GM21423 (cell line): ENCODE data around the gene IBA57.
A peak's percentile ranks its signal among the peaks of the same experiment; 100 is the strongest.

ENCODE experiments used
- ATAC-seq: cut with Tn5 transposase; IDR thresholded peaks from one replicate; pipeline ENCODE4 v1.9.1; 2021; ENCODE audit warnings: mild to moderate bottlenecking, moderate library complexity; ENCODE audit not compliant: unreplicated experiment

Gene IBA57

DNA sequence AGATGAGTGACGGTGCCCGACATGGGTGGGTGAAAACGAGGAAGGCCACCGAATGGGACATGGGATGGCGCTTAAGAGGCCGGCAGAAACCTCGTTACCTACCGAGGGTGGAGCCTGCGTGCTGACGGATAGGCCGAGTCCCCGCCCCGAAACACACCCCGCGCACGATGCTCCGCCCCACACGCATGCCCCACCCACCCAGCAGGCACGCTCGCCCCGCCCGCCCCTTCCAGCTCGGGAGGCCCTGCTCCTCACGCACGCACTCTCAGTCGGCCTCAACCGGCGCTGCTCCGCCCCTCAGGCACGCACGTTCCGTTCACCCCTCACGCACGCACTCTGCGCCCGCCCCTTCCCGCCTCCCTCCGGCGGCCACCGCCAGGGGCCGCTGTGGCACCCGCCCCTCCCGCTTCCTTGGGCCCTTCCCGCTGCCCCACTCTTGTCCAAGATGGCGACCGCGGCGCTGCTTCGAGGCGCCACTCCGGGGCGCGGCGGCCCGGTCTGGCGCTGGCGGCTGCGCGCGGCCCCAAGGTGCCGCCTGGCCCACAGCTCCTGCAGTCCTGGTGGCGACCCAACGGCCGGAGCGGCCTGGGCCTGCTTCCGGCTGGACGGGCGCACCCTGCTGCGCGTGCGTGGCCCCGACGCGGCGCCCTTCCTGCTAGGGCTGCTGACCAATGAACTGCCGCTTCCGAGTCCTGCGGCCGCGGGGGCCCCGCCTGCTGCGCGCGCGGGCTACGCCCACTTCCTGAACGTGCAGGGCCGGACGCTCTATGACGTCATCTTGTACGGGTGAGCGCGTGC lies at the start of gene IBA57:
IBA57 (plus strand) TSS at position 433 of the 798 bp plus-strand sequence; CDS start at position 446, 13 bp downstream.
- peak; percentile 80 for ATAC-seq

DNA sequence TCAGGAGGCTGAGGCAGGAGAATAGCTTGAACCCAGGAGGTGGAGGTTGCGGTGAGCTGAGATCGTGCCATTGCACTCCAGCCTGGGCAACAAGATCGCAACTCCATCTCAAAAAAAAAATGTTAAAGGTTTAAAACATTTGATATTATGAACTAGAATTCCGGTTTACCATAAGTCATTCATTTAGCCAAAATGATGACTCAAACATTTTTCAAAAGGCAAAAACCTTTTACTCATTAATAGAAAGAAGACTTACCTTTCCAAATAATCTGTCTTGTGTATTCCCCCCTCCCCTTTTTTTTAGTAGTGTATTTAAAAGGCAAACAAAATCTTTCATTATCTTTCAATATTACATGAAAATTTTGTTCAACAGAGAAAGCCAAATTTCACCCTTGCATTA lies 48.3 kb upstream of the IBA57 start:
- ATAC-seq = no peak

DNA sequence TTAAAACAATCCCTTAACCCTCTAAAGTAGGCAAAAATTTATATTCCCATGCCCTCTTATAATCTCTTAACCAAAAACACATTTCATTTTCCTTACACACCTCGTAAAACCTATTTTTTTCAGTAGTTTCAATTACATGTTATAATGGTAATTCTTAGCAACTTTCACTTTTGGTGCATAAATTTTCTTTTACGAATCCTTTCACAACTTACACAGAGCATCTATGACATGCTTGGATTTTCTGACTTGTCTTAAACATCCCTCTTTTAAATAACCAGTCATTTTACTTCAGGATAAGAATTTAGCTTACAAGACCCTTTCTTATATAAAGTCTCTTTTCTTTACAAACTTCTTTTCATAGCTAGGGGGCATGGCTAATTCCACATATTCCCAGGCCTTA lies 47.6 kb upstream of the IBA57 start:
- no peak for ATAC-seq

DNA sequence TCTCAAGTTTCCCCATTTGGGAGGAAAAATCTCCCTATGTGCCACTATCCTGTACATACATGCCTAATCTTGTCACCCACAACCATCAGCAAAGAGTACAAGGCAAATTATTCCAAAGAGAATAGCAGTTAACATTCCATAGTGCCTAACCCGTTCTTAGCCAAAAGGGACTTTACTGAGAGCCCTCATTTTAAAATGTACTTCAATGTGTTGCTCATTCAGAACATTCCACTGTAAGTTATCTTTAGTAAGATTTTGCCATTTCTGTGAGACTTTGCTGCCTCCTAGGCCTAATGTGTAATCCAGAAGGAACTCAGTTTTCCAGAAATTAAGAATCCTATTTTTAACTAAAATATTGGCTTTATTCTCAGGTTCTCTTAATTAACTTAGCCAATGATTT lies 45.3 kb upstream of the IBA57 start:
- ATAC-seq = no peak

DNA sequence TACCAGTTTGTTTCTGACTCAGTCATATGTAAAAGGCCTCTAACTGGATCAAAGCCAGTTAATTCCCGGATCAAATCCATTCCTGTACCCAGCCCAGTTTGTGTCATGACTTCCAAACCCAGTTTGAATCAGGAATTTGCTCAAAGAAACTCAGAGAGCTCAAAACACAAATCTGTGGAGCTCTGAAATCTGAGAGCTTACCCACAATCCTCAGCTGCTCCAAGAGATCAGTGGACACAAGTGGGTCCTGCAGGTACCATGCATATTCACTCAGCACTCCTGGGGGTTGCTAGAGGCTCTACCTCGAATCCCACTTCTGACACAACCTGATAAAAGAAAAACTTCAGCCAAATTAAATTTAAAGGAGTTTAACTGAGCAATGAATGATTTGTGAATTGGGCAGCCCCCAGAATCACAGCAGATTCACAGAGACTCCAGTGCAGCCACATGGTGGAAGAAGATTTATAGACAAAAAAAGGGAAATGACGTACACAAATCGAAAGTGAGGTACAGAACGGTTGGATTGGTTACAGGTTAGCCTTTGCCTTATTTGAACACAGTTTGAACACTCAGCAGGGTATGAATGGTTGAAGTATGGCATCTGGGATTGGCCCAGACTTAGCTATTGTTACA lies 44.6 kb upstream of the IBA57 start:
- ATAC-seq = no peak

DNA sequence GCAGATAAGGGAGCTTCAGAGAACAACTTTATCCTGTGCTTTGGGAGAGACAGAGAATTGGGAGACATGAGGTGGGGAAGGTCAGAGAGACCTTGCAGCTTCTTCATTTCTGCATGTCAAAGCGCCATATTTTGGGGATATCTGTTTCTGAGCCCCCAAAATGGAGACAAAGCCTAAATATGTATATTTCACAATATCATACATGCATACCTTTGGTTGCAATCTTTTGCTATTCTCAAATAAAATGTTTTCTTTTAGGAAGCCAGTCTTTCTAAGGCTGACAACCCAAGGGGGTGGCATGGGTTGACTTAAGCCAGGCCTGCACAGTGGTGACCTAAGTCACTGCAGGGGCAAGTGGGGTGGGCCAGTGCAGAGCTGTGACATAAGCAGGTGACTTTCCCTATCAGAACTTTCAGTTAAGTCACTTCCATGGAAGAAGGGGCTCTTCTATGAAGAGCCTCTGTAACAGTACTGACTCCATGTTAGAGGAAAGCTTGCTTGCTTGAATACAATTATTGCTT lies 42.6 kb upstream of the IBA57 start:
- ATAC-seq = no peak

DNA sequence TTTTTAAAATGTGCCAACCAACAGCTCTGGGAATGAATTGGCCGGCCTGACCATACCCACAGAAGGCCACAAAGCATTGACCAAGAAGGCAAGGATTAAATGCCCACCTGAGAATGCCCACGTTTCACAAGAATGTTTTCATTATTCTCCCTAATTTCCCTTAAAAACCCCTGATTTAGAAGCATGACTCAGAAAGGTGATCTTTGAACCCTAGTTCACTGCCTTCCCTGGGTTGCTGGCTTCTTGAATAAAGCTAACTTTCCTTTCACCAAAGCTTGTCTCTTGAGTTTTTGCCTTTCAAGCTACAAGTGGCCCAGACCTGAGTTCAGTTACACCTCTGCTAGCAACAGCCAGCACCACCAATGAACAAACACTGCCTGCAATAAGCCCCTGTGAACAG lies 42.1 kb upstream of the IBA57 start:
- ATAC-seq = no peak

DNA sequence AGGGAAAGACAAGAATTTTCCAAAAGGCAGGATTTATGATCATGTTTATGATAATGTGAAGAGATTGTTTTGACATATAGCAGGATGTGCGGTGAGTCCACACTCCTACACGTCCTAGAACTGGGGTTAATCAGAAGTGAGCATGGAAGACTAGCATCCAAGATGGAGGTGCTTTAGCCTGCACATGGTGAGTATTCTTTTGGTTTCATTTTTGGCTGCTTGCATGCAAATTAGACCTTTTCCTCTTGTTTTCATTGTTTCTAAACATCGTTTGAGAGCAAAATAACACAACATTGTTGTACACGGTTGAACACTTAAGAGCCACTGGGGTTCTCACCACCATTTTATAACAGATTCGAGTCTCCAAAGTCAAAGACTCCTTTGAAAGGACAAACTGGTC lies 40.4 kb upstream of the IBA57 start:
- no peak for ATAC-seq

DNA sequence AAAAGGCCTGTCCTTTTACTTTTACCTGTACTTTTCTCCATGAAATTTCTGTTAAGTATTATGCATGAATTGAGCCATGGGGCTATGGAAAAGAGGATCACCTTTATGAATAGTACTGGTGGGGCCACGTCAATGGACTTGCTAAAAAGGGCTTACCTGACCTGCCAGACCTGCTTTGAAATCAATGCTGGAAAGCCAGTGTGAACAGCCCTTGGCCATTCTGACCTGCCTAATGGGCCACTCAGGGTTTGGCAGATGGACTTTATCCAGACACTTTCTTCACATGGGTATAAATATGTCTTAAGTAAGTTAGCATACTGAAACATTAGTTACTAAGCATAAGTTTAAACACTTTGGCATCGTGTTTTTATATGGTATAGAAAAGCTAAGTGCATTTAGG lies 33.8 kb upstream of the IBA57 start:
- no peak for ATAC-seq

DNA sequence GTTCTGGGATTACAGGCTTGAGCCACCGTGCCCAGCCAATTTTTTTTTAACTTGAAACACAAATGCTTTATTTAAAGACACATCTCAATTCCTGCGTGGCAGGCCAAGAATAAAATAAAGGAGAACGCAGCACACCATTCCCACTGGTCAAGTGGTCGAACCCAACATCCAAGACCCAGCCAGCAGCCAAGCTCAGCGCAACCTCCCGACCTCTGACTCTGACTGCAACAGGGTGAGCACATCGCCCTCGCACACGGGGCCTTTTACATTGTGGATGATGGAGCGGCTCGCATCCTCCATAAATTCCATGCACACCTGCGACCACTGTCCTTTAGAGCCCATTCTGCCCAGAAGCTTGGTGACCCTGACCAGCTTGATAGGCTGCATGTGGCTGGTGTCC lies 31.0 kb upstream of the IBA57 start:
- ATAC-seq = no peak

DNA sequence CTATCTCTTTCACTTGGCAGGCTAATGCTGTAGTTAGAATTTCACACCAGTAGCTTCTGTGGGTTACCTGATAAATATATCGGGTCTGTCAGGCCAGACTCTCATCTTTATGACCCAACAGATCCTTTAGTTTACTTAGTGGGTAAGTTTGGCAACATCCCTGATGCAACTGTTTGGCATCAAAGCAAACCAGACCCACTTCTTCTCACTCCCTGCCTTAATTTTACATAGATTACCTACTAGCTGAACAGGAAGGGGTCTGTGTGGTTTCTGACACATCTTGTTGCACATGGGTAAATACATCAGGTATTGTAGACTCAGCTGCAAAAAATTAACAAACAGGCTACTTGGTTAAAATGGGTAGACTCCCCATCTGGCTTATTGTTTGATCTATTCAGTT lies 28.7 kb upstream of the IBA57 start:
- ATAC-seq = no peak

DNA sequence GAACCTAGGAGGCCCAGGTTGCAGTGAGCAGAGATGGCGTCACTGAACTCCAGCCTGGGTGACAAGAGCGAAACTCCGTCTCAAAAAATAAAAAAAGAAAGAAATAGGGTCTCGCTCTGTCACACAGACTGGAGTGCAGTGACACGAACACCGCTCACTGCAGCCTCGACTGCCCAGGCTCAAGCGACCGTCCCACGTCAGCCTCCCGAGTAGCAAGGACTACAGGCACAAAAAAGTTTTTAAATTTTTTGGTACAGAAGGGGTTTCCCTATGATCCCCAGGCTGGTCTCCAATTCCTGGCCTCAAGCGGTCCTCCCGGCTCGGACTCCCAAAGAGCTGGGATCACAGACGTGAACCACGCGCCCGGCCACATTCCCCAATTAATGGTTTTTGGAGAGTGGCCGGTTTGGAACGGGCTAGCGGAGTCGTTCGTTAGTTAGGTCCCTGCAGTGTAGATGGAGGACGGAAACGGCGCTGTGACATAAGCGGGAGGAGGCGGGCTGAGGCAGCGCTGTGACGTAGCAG lies 26.1 kb upstream of the IBA57 start:
- no peak for ATAC-seq

DNA sequence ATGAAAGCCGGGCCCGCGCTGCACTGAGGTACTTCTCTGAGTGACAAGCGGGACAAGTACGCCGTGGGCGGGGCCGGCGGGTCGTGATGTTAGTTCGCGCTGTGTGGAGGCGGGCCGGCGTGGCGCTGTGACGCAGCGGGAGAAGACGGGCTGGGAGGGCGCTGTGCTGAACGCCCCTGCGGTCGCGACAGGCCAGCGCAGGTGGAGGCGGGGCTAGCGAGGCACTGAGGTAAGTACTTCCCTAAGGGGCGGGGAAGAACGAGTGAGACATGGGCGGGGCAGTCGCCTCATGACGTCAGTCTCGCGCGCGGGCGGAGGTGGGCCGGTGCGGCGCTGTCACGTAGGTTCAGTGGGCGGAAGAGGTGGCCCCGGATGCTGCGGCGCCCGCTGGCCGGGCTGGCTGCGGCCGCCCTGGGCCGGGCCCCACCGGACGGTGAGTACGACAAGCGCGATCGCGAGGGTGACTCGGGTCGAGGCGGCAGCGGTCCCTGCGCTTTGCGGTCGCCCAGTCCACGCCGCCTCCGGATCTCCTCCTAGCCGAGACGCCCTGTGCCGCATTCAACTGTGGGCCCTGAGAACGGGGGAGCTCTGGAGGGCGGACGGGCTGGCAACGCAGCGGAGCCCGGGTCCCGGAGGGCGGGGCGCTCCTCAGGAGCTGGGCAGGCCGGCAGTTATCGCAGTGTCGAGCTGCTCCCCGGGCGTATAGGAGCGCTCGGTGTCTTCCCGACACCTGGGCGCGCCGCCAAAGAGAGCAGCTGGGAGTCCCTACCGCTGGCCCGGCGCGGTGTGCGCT lies 25.5 kb upstream of the IBA57 start, which contains the start of gene GUK1:
GUK1 (plus strand) TSS at position 349 of the 793 bp plus-strand sequence; CDS start at position 373, 24 bp downstream.
- ATAC-seq = peak; percentile 91

DNA sequence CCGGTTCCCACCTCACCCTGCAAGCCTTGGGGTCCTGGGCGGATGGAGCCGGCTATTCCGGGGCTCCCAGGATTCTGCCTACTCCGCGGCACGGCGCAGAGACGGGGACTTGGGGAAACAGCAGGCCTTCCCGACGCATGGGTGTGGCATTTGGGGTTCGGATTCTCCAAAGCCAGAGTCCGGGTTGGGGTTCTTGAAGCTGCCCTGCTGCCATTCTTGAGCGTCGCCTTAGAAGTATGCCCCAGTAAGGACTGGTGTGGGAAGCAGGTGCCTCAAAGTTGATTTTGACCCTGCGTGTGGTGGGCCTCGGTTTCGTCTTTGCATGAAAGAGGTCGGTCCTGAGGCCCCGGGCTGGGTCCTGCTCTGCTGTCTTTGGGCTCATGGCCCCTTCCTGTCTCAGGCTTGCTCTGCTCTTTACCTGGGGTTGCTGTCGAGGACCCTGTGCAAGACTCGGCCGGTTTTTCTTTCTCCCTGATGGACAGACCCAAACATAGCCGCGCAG lies 24.8 kb upstream of the IBA57 start:
- no peak for ATAC-seq

DNA sequence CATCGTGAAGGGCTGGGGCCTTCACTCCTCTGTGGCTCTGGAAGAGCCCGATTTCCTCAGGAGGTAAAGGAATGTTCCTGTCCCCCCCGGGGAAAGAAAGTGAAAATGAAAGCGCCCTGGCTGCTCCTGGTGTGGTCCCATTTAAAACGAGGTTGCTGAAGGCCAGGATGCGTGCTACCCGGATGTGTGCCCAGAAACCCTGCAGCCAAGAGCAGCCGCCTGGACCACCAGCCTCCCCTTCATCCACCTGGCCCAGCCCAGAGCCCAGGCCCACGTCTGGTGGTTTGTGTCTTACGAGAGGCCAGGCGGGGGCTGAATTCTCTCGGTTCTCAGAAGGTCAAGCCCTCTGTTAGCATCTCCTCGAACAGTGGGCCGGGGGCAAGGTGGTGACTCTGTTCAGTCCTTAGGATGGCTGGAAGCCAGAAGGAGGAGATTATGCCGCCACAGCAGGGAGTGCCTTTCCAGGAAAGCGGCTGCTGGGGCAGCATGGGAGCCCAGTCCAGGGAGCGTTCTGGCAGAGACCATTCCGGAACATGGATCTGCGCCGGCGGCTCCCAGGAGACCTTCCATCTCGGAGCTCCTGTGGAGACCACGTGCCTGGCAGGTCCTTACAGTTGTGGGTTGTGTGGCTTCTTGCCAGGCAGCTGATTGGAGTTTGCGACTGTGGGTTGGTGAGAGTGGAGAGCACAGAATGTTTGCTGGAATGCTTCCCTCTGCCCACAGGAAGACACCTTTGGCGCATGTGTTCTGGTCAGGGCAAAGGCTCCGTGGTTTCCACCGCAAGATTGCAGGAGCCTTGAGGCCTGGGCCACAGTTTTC lies 24.2 kb upstream of the IBA57 start:
- no peak for ATAC-seq

DNA sequence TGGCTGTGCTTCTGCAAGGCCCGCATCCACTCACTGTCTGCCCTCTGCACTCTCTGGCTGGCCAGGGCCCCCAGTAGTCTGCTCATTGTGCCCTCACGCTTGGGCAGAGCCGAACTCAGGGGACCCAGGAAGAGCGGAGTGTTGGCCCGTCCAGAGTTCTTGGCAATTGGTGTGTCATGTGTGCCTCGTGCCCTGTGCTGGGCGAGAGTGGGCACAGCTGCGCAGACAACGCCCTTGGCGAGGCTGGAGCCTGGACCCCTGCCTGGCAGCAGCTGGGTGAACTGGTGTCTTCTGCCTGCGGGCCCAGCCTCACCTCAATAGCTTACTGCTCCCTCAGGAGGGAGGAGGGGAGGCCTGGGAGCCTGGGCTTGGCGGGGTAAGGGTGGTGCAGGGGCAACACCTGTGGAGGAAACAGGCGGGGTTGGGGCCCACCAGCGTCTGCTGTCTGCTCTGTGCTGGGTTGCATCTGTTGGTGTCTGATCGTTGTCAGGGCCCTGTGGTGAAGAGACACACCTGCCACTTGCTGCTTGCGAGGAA lies 23.4 kb upstream of the IBA57 start:
- ATAC-seq = no peak

DNA sequence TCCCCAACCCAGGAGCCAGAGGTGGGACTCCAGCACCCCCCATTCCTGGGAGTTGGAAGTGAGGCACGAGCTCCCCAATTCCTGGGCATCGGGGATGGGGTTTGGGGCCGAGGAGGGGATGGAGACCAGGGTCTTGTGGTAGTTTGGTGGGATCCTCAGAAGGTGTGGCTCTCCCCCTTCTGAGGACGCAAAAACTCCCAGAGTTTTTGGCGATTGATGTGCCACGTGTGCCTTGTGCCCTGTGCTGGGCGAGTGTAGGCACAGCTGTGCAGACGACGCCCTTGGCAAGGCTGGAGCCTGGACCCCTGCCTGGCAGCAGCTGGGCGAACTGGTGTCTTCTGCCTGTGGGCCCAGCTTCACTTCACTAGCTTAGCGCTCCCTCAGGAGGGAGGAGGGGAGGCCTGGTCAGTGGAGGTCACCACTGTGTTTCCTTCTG lies 22.9 kb upstream of the IBA57 start:
- ATAC-seq = no peak

DNA sequence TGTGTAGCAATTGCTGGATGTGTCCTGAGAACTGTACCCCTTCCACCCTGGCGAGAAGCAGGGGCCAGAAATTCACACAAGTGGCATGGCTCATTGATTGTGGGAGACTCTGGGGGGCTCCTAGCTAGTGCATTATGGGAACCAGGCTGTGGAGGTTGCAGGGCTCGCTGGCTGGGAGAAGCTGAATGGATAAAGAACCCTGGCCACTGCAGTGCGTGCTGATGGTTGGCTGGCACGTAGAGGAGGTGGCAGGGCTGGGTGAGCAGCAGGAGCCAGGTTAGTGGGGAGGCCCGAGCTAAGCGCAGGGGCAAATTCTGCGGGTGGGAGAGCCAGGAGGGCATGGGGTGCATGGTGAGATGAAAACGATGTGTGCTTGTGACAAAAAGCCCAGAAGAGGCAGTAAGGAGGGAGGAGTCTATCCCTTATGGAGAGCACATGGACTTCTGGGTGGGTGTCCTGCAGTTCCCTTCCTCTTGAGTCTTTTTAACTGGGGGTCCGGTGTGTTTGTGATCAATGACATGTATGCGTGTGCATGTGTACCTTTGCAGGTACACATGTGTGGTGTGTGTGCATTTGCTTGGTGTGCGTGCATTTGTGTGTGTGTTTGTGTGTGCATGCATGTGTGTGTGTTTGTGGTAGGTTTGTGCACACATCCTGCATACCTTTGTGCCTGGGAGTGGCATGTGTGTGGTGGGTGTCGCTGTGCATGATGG lies 22.0 kb upstream of the IBA57 start:
- no peak for ATAC-seq
